GM19395 (cell line): ENCODE results near the gene SH3BP5L.
"Not testable (repeated sequence)": the region's sequence is repeated elsewhere in the genome, so short reads cannot be mapped to it uniquely, and the experiment has no call there.

Source experiments
- ATAC-seq: cut with Tn5 transposase; IDR thresholded peaks from one replicate; pipeline ENCODE4 v1.9.1; 2021; ENCODE audit warnings: mild to moderate bottlenecking, moderate library complexity; ENCODE audit not compliant: unreplicated experiment

SH3BP5L gene

GRCh38 chr1:248810727-248811513 lies 14.8 kb downstream of the SH3BP5L start:
- no peak for ATAC-seq

DNA sequence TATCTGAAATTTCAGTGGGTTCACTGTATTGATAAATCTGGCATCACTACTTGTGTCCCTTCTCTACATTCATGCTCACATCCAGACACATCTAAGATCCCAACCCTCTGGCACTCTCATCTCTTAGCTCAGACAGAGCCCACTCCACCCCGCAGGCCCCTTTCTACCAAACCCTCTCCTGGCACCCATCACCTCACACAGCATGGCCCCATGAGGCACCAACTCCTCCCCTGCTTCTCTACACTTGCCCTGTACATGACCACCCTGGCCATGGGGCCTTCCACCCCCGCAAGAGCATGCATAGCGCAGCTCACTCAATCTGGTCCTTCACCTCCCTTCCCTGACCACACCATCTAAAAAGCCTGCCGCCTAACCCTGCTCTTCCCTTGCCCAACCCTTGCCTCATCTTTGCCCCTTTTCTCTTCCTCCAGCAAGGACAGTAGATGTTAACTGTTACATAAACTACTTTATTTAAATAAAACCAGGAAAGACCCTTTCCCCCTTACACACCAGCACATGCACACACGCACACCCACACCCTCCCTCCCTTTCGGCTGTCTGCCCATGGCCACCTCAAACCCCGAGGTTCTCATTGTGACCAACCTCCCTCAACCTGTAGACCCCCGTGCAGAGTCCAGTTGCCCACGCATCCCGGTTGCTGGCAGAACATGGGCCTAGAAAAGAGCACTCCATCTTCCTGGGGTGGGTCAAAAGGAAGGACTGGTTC lies 15.6 kb downstream of the SH3BP5L start:
- no peak for ATAC-seq

DNA sequence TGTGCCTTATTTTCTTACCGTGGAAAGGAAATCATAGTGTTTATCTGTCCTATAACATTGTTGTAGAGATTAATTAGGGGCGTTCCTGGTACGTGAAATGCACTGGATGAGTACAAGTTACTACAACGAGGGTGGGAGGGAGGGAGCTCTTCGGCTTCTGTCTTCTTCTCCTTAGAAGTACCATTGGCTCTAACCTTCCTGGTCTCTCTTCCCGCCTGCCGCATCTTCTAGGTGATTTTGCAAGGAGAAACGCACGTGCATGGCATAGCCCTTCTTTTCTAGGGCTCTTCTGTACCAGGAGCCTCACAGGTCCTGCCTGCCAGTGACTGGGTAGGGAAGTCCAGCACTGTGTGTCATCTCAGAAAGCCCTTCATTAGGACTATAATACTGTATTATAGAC lies 16.8 kb downstream of the SH3BP5L start:
- no peak for ATAC-seq

DNA sequence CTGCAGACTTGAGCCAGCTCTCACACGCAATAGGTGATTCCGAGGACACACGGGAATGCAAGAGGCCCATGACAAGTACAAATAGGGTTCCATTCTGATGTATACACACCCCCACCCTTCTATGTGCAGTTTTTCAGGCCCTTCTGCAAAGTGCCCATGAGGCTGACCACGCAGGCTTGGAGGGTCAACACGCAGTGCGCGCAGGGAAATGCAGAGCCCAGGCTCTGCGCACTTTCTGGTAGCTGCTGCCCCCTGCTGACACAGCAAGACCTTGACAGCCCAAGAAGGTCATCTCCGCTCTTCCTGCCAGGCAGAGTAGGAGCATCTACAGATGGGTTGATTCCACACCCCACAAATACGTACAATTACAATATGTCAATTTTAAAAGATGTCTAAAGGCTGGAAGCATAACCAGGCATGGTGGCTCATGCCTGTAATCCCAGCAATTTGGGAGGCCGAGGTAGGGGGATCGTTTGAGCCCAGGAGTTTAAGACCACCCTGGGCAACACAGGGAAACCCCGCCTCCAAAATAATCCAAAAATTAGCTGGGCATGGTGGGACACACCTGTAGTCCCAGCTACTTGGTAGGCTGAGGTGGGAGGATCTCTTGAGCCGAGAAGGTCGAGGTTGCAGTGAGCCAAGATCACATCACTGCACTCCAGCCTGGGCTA lies 18.5 kb downstream of the SH3BP5L start:
- ATAC-seq, result peak; percentile 66

DNA sequence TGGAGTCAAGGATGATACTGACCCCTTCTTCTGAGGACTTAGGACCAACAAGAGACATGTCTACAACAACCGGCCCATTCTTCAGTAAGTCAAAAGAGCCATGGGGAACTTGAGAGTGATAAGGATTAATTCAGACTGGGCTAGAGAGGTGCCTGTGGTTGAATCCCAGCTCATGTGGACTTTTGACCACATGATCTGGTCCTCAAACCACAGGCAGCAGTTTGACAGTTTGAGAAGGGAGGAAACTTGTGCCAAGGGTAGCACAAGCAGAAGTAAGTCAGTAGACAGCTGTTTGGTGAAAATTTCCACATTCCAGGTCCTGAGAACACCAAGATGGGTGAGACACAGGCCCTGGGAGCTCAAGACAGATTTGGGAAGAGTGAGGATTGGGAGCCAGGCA lies 19.8 kb downstream of the SH3BP5L start:
- no peak for ATAC-seq

- peak; percentile 92 for ATAC-seq
Observed at GRCh38 chr1:248804771-248805681, 20.7 kb downstream of the SH3BP5L start.

DNA sequence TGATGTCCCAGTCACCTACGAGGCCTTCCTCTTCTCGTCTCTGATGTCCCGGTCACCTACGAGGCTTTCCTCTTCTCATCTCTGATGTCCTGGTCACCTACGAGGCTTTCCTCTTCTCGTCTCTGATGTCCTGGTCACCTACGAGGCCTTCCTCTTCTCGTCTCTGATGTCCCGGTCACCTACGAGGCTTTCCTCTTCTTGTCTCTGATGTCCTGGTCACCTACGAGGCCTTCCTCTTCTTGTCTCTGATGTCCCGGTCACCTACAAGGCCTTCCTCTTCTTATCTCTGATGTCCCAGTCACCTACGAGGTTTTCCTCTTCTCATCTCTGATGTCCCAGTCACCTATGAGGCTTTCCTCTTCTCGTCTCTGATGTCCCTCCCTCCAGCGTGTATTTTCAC lies 22.2 kb downstream of the SH3BP5L start:
- not testable (repeated sequence) for ATAC-seq

- no peak for ATAC-seq
Observed at GRCh38 chr1:248802454-248802853, 23.3 kb downstream of the SH3BP5L start.

- no peak for ATAC-seq
Observed at GRCh38 chr1:248800459-248800858, 25.3 kb downstream of the SH3BP5L start.

- ATAC-seq, result no peak
Observed at GRCh38 chr1:248798791-248799190, 26.9 kb downstream of the SH3BP5L start.

- not testable (repeated sequence) for ATAC-seq
Observed at GRCh38 chr1:248794663-248795062, 31.1 kb downstream of the SH3BP5L start.

GRCh38 chr1:248793592-248793991 lies 32.1 kb downstream of the SH3BP5L start:
- peak; percentile 88 for ATAC-seq

DNA sequence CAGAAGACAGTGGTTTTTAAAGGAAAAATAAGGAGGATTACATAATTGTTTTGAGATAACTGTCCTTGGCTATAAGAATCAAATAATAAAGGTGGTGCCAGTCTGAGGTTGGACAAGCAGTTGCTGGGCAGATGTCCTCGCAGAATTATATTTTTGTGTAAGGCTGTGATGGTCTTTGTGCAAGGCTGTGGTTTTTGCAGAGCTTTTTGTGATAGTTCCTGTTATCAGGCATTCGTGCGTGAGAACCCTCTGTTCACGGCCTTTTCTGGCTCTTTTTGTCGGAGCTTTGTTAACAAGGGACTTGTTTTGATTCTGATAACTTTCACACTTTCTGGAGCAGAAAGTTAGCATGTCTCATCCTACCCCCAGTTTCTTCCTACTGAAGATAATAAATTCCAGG lies 33.4 kb downstream of the SH3BP5L start:
- ATAC-seq, result peak; percentile 45

- ATAC-seq, result no peak
Observed at GRCh38 chr1:248791010-248791409, 34.7 kb downstream of the SH3BP5L start.

DNA sequence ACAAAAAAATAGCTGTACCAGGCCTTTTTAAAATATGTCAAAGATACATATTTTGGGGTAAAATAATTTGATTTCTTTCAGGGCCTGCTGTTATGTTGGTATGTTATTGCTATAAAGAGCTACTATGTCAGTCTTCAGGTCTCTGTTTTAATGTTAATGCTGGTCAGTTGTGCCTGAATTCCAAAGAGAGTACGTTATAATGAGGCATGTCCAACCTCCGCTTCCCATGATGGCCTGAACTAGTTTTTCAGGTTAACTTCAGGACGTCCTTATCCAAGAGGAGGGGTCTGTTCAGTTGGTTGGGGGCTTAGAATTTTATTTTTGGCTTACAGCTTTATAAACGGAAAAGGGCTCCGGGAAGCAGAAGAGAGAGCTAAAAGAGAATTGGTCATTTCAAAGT lies 35.3 kb downstream of the SH3BP5L start:
- no peak for ATAC-seq

- not testable (repeated sequence) for ATAC-seq
Observed at GRCh38 chr1:248789337-248789736, 36.4 kb downstream of the SH3BP5L start.

DNA sequence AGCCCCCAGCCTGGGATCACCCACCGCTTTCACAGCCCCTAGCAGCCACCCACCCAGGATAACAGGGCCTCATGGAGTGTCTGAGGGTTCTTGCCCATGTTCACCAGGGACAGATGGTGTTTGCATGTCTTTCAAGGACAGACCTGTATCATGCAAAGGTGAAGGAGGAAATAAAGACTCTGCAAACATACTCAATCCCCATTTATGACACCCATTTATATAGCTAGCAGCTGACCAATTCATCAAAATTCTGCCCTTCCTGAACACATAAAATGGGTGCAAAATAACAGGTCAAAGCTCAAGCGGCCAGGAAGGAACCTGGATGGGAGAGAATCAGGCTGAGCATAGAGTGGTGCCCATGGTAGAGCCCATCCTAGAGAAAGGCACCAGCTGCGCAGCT lies 37.4 kb downstream of the SH3BP5L start:
- no peak for ATAC-seq

- no peak for ATAC-seq
Observed at GRCh38 chr1:248787430-248787829, 38.3 kb downstream of the SH3BP5L start.

- peak; percentile 55 for ATAC-seq
Observed at GRCh38 chr1:248786156-248786555, 39.6 kb downstream of the SH3BP5L start.

GRCh38 chr1:248783367-248783766 lies 42.3 kb downstream of the SH3BP5L start:
- ATAC-seq, result no peak
